Stimulated activated effector memory CD8-positive, alpha-beta T cell treated with anti-CD3 and anti-CD28 coated beads, Interleukin-12 subunit alpha, Interleukin-12 subunit beta, amount 100 ng/mL, for 72 hours (primary cell): ENCODE data around the gene TCF23.
"Not testable (repeated sequence)": the region's sequence is repeated elsewhere in the genome, so short reads cannot be mapped to it uniquely, and the experiment has no call there.

Experiments
- ATAC-seq: fragments of 150-1000 bp; cut with Tn5 transposase; 2 replicates; pipeline ENCODE4 v1.10.0; 2021
- DNase-seq, 2 donors: peaks; one replicate each; pipeline ENCODE4 v3.0.0; 2021 to 2022; ENCODE audit warnings: low spot score in 2 of 2
- H3K27ac Mint-ChIP-seq: one replicate; pipeline ENCODE4 v1.8.0; 2022; ENCODE audit warnings: mild to moderate bottlenecking, mixed read lengths
- H3K36me3 Mint-ChIP-seq: one replicate; pipeline ENCODE4 v1.8.0; 2022; ENCODE audit warnings: mild to moderate bottlenecking, mixed read lengths
- H3K4me1 Mint-ChIP-seq: one replicate; pipeline ENCODE4 v1.8.0; 2022; ENCODE audit warnings: mixed read lengths
- H3K4me3 Mint-ChIP-seq: one replicate; pipeline ENCODE4 v1.8.0; 2022; ENCODE audit warnings: mild to moderate bottlenecking, mixed read lengths
- H3K9me3 Mint-ChIP-seq: one replicate; pipeline ENCODE4 v1.8.0; 2022; ENCODE audit warnings: mixed read lengths

The TCF23 gene

DNA sequence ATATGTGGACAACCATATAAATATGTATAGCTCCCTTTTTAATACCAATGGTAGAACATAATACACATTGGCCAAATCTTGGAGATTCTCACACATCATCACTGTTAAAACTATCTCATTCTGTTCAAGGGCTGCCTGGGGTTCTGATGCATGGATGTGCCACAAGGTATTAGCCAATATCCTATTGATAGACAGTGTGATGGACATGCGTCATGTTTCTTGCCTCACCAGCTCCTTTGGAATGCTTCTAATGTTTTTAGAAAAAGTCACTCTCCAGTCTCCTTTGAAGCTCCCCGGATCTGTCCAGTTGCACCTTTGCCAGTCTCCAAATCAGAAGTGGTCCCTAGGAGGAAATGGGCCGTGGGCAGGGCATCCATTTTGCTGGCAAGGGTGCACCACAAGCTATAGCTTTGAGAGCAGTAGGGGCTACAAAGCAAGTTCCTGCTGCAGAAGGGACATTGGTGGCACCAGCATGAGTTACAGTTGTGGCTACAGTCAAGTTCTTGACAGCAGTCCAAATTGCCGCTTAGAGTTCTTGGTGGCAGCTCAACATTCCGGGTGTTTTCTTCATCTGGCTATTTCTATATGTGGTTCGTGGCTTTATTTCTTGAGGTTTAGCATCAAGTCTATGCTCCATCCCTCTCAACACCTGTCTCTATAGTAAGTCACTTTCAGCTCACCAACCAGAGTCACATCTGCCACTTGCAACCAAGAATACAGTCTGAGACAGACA lies 38.0 kb downstream of the TCF23 start:
- no peak overlapping the region for H3K27ac Mint-ChIP-seq

DNA sequence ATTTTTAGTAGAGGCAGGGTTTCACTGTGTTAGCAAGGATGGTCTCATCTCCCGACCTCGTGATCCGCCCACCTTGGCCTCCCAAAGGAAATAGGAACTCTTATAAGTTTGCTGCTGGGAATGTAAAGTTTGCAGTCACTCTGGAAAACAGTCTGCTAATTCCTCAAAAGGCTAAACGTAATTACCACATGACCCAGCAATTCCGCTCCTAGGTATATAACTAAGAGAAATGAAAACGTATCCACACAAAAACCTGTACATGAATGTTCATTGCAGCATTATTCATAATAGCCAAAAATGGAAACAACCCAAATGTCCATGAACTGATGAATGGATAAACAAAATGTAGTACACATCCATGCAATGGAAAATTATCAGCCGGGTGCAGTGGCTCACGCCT lies 41.2 kb downstream of the TCF23 start:
- ATAC-seq = no peak
- Mint-ChIP-seq H3K4me3 (no peak overlapping the region), H3K4me1 (no peaks in the 10 kb centered on the region), H3K9me3 (no peaks in the 10 kb centered on the region), H3K36me3 (no peaks in the 10 kb centered on the region), H3K27ac (no peak overlapping the region)
- DNase-seq = no peak

More for the DNA sequence above, 38.0 kb downstream of the TCF23 start:
- no peak overlapping the region for H3K4me3 Mint-ChIP-seq
- H3K9me3 Mint-ChIP-seq = no peaks in the 10 kb centered on the region
- no peaks in the 10 kb centered on the region for H3K36me3 Mint-ChIP-seq
- H3K4me1 Mint-ChIP-seq = no peaks in the 10 kb centered on the region
- DNase-seq (no peak), ATAC-seq (no peak)

DNA sequence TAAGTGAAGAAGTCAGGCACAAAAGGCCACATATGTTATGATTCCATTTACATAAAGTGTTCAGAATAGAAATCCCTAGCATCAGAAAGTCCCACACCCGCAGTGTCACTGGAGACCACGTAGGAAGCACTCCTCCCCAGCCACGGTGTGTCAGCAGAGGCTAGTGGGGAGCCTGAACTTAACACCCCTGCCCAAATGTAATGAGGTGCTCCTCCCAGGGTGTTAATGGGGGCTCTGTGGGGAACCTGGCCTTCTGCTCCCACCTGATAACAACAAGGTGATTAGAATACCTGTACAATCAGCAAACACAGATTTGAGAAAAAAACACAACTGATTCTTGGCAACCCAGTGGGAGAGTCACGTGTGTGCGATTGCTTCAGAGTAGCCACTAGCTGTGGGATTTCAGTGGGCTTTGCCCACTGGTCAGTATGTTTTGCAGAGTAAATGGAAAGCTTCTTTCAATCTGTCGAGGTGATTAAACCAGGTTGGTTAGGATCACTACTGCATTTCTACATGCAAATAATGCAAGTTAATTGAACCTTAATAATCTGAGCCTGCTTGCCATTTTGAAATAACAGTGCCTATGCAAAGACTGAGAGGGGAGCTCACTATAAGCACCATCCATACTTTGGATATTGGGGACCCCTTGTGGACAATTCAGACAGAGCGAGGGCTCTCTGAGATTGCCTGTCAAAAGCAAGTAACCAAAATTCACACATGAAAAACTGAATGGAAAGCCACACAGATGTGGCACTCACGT lies 42.4 kb downstream of the TCF23 start:
- DNase-seq (no peak), ATAC-seq (peak; percentile 71)
- H3K4me3 Mint-ChIP-seq = no peak overlapping the region
- no peak overlapping the region for H3K27ac Mint-ChIP-seq
- no peaks in the 10 kb centered on the region for H3K4me1 Mint-ChIP-seq
- no peaks in the 10 kb centered on the region for H3K9me3 Mint-ChIP-seq
- H3K36me3 Mint-ChIP-seq = no peaks in the 10 kb centered on the region

DNA sequence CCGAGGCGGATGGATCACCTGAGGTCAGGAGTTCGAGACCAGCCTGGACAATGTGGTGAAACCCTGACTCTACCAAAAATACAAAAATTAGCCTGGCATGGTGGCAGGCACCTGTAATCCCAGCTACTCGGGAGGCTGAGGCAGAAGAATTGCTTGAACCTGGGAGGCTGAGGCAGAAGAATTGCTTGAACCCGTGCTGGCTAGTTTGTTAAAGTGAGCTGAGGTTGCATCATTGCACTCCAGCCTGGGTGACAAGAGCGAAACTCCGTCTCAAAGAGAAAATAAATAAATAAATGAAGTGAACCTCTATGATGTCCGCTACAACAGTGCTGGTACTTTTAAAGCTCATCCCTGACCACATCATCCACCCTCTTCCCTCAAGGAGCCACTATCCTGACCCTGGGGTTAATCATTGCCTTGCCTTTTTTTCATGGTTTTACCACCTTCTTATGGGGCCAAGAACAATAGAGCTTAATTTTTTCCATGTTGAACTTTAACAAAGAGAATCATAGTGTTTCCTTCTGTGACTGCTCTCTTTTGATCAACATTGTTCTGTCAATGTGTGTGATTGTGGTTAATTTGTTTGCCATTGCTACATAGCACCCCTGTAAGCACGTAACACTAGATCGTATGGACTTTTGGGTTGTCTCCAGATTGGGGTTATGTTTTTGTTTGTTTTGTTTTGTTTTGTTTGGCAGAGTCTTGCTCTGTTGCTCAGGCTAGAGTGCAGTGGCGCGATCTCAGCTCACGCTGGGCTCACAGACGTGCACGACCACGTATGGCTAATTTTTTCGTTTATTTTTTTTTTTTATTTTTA lies 45.9 kb downstream of the TCF23 start:
- ATAC-seq (no peak), DNase-seq (no peak)
- no peaks in the 10 kb centered on the region for H3K4me1 Mint-ChIP-seq
- no peaks in the 10 kb centered on the region for H3K9me3 Mint-ChIP-seq
- H3K4me3 Mint-ChIP-seq = no peak overlapping the region
- no peak overlapping the region for H3K27ac Mint-ChIP-seq
- no peaks in the 10 kb centered on the region for H3K36me3 Mint-ChIP-seq

DNA sequence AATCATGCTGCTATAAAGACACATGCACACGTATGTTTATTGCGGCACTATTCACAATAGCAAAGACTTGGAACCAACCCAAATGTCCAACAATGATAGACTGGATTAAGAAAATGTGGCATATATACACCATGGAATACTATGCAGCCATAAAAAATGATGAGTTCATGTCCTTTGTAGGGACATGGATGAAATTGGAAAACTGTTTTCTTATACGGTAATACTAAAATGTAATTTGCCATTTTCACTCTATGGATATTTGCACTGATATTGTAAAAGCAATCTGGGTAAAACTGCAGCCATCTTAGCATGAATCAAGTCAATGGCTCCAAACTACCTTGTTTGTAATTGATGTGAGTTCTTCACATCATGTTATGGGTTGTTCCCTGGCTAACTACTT lies 47.0 kb downstream of the TCF23 start:
- DNase-seq, H3K4me3 Mint-ChIP-seq: not testable (repeated sequence)

DNA sequence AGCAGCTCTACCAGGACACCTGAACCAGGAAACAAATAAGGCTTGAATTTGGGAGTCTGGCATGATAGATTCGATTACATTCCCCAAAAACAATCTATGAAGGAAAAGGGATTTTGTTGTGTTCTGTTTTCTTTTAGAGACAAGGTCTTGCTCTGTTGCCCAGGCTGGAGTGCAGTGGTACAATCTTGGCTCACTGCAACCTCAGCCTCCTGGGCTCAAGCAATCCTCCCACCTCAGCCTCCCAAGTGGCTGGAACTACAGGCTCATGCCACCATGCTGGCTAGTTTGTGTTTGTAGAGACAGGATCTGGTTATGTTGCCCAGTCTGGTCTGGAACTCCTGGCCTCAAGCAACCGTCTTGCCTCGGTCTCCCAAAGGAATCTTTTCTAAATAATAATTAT lies 49.3 kb downstream of the TCF23 start:
- not testable (repeated sequence) for DNase-seq, H3K9me3 Mint-ChIP-seq, ATAC-seq, H3K4me1 Mint-ChIP-seq, H3K4me3 Mint-ChIP-seq
- Mint-ChIP-seq H3K36me3 (peaks cover 18% of the 10 kb centered on the region), H3K27ac (peak overlapping the region; percentile 32)

More for the DNA sequence above, 47.0 kb downstream of the TCF23 start:
- not testable (repeated sequence) for H3K9me3 Mint-ChIP-seq, ATAC-seq, H3K36me3 Mint-ChIP-seq, H3K4me1 Mint-ChIP-seq, H3K27ac Mint-ChIP-seq

DNA sequence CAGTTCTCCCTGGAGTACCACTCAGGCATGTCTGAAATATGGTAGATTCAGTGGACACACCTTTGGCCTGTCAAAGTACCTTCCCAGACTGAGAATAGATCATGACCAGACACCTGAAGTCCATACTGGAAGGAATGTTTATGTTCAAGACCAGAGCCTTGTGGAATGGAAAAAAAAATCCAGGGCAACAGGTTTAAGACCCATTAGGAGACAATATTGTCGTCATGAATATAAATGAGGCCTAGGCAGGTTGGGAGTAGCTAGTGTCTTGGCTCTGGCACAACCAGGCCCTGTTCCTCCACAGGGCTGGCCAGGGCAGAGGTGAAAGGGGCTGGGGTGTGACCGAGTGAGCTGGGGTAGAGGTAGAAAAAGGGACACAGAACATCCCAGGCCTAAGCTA lies 49.8 kb downstream of the TCF23 start:
- no peak for DNase-seq
- Mint-ChIP-seq H3K4me3 (no peak overlapping the region), H3K4me1 (no peaks in the 10 kb centered on the region), H3K9me3 (no peaks in the 10 kb centered on the region), H3K36me3 (peaks cover 23% of the 10 kb centered on the region), H3K27ac (peak overlapping the region; percentile 32)
- no peak for ATAC-seq

DNA sequence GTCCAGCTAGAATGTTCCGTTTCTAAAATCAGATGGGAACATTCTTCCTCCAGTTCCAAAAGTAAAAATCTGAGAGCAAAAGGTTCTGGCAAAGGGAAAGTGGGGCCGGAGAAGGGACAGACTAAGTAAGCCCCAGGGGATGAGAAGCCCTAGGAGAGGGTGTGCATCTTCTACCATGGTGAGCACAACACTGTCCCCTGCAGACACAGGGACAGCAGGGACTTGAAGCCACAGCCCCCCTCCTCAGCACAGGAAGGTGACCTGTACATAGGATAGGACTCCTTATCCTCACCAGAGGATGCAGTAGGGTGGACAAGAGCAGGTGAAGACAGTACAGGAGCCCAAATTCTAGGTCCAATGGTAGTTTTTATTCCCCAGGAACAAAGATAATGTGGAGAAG lies 50.4 kb downstream of the TCF23 start:
- Mint-ChIP-seq H3K9me3 (no peaks in the 10 kb centered on the region), H3K4me3 (no peak overlapping the region), H3K27ac (peak overlapping the region; percentile 32), H3K36me3 (peaks cover 27% of the 10 kb centered on the region), H3K4me1 (no peaks in the 10 kb centered on the region)
- no peak for DNase-seq
- no peak for ATAC-seq

DNA sequence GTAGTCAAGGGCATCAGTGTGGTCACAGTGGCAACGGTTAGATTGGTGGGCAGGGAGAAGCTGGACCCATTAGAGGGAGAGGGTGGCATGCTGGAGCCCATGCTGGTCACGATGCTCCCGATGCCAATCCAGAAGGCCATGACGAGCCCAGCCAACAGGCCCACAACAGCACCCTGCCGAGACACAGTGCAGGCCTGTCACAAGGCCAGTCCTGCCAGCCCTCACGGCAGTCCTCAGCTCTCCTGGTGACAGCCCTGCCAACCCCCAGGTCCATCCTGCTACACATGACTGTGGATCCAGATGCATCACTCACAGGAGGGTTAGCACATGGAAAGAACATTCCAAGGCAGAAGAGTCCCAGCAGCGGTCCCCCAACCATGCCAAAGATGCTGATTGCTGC lies 52.9 kb downstream of the TCF23 start:
- H3K4me1 Mint-ChIP-seq = peaks cover 18% of the 10 kb centered on the region
- no peaks in the 10 kb centered on the region for H3K9me3 Mint-ChIP-seq
- no peak overlapping the region for H3K27ac Mint-ChIP-seq
- DNase-seq (no peak), ATAC-seq (no peak)
- H3K36me3 Mint-ChIP-seq = peaks cover 49% of the 10 kb centered on the region
- no peak overlapping the region for H3K4me3 Mint-ChIP-seq

DNA sequence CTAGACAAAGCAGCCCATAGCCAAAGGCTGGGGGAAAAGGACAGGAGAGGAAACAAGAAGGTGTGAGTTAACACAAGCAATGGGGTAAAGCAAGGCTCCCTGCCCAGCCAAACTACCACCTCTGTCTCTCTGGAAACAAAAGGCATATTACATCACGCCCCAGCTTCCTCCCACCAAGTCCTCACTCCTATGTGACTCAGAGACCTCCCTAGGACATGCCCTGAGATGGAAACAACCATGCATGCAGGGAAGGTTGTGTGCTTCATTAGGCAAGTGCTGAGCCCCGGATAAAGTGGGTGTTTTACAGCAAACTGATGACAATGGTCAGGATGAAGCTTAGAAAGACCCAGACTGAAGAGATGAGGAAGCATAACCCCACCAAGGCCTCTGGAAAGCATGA lies 54.0 kb downstream of the TCF23 start:
- ATAC-seq (no peak), DNase-seq (no peak)
- Mint-ChIP-seq H3K4me3 (no peak overlapping the region), H3K9me3 (no peaks in the 10 kb centered on the region), H3K27ac (no peak overlapping the region), H3K36me3 (peaks cover 60% of the 10 kb centered on the region), H3K4me1 (peaks cover 18% of the 10 kb centered on the region)

DNA sequence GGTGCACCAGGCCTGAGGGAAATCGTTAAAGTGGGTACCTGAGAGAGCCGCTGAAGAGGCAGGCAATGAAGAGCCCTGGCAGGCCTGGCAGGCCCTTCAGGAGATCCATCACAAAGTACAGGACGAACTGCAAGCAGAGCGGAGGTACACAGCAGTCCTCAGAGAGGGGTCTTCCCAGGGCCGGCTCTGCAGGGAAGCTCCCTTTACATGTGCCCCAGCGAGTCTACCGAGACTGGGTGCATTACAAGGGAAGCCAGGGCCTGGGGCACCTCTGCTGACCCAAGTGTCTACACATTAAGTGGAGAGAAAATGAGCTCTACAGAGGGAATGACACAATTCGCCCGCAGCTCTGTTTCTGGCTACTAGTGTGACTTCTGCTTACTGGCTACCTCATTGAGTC lies 54.9 kb downstream of the TCF23 start:
- H3K9me3 Mint-ChIP-seq = no peaks in the 10 kb centered on the region
- ATAC-seq = no peak
- H3K27ac Mint-ChIP-seq = no peak overlapping the region
- DNase-seq = no peak
- peaks cover 68% of the 10 kb centered on the region for H3K36me3 Mint-ChIP-seq
- no peak overlapping the region for H3K4me3 Mint-ChIP-seq
- H3K4me1 Mint-ChIP-seq = peaks cover 18% of the 10 kb centered on the region

DNA sequence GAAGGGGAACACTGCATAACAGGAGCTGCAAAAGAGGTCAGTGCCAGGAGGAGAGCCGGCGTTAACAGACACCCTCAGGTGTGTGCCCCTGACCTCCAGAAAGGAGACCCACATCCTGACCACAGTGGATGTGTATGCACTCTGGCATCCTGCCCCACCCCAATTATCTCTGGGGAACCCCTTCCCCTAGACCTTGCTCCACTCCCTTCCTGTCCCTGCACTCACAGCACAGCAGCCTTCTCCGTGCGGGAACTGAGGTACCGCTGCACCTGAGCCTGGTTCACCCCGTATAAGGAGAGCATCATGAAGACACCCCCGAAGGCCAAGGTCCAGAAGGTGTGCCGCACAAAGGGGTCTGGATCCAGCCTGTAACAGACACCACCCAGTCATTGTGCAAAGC lies 55.8 kb downstream of the TCF23 start:
- Mint-ChIP-seq H3K36me3 (peaks cover 73% of the 10 kb centered on the region), H3K9me3 (no peaks in the 10 kb centered on the region), H3K4me1 (peaks cover 22% of the 10 kb centered on the region), H3K4me3 (no peak overlapping the region), H3K27ac (peak overlapping the region; percentile 43)
- no peak for ATAC-seq
- DNase-seq = no peak

DNA sequence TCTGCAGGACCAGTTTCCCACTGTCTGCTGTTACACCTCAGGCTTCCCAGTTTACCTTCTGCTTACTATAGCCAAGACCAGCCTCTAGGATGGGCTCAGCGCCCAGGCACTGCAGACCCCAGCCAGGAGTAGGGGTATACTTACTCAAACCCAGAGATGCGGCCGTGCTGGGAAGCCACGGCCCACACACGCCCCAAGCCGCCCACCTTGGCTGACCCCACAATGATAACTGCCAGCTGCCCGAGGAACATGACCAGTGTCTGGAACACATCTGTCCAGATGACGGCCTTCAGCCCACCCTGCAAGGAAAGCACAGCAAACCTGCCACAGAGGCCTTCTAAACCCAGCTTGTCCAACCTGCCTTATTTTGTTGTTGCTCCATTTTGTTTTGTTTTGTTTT lies 56.4 kb downstream of the TCF23 start:
- Mint-ChIP-seq H3K36me3 (peaks cover 78% of the 10 kb centered on the region), H3K9me3 (no peaks in the 10 kb centered on the region), H3K4me3 (no peak overlapping the region), H3K27ac (peak overlapping the region; percentile 43), H3K4me1 (peaks cover 28% of the 10 kb centered on the region)
- DNase-seq (no peak), ATAC-seq (no peak)

DNA sequence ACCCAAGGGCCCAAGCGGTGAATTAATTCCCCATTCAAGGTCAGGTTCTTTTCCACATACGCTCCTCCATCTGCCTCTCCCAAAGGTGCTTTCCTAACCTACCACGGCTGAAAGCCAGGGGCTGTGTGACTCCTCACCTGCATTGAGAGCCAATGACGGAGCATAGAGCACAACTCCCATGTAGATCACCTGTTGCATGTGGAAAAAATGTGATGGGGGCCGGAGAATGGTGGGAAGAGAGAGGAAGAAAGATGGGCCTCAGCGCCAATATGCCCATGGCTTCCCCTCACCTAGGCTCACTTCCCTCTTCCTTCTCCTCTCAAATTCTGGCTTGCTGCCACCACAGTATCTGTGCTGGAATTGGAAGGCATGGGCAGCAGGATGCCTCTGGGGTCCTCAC lies 57.5 kb downstream of the TCF23 start:
- Mint-ChIP-seq H3K4me1 (peaks cover 28% of the 10 kb centered on the region), H3K36me3 (peaks cover 77% of the 10 kb centered on the region), H3K27ac (no peak overlapping the region)

More for the DNA sequence above, 57.5 kb downstream of the TCF23 start:
- H3K9me3 Mint-ChIP-seq = no peaks in the 10 kb centered on the region
- H3K4me3 Mint-ChIP-seq = no peak overlapping the region
- ATAC-seq (no peak), DNase-seq (no peak)
